Measurements from ENCODE around the gene MPC1L.

- no peak for TF ChIP-seq SUZ12 (IDR thresholded peaks at IDR 0.05; ENCODE audit: extremely low read depth, insufficient read depth, insufficient read length)
- no peak for TF ChIP-seq YY1 (IDR thresholded peaks at IDR 0.05; ENCODE audit: insufficient read depth, insufficient read length)
- no peak for TF ChIP-seq ZNF274 (IDR thresholded peaks at IDR 0.05; ENCODE audit: low read depth, low read length)
These were observed 21.7 kb downstream of the MPC1L start for GRCh38 chrX:40644821-40645358.
